NCI-H226 (cell line): ENCODE measurements around the gene KLK3.

Source experiments
- DNase-seq: peaks from one replicate; pipeline ENCODE4 v3.0.0-alpha.2; 2015

KLK3 gene

GRCh38 chr19:50908336-50908735 lies 53.6 kb downstream of the KLK3 start:
- DNase-seq, result no peak

GRCh38 chr19:50909240-50910070 lies 54.7 kb downstream of the KLK3 start:
- DNase-seq, result peak; percentile 81
